Measurements from ENCODE around the gene LRRIQ4.

LRRIQ4 gene

GRCh38 chr3:169780742-169781141 is 31.9 kb upstream of the LRRIQ4 start:
- H3K9ac ChIP-seq (ENCODE audit: low read depth, low read length), result no peak overlapping the region
- peaks cover 16% of the 10 kb centered on the region for H3K36me3 ChIP-seq (ENCODE audit: control insufficient read depth, insufficient read depth, low read length)
- H3K9me3 ChIP-seq (ENCODE audit: control insufficient read depth, insufficient read depth, low read length), result no peaks in the 10 kb centered on the region
- H3K4me1 ChIP-seq (ENCODE audit: control insufficient read depth, insufficient read depth, low read length), result peaks cover 5% of the 10 kb centered on the region
- H3K4me3 ChIP-seq (ENCODE audit: low read depth, low read length), result no peak overlapping the region
- no peaks in the 10 kb centered on the region for H3K27me3 ChIP-seq (ENCODE audit: control insufficient read depth, insufficient read depth, low read length)

- Histone ChIP-seq H3K36me3 (ENCODE audit: control insufficient read depth, insufficient read depth, low read length) (peaks cover 16% of the 10 kb centered on the region), H3K4me1 (ENCODE audit: control insufficient read depth, insufficient read depth, low read length) (peaks cover 2% of the 10 kb centered on the region), H3K4me3 (ENCODE audit: low read depth, low read length) (no peak overlapping the region), H3K27me3 (ENCODE audit: control insufficient read depth, insufficient read depth, low read length) (no peaks in the 10 kb centered on the region), H3K9me3 (ENCODE audit: control insufficient read depth, insufficient read depth, low read length) (no peaks in the 10 kb centered on the region), H3K9ac (ENCODE audit: low read depth, low read length) (no peak overlapping the region)
These were observed 31.3 kb upstream of the LRRIQ4 start for GRCh38 chr3:169781209-169781855.

GRCh38 chr3:169787120-169787519 is 25.6 kb upstream of the LRRIQ4 start:
- H3K4me1 ChIP-seq (ENCODE audit: control insufficient read depth, insufficient read depth, low read length), result no peaks in the 10 kb centered on the region
- no peak overlapping the region for H3K9ac ChIP-seq (ENCODE audit: low read depth, low read length)
- no peaks in the 10 kb centered on the region for H3K9me3 ChIP-seq (ENCODE audit: control insufficient read depth, insufficient read depth, low read length)
- no peak overlapping the region for H3K4me3 ChIP-seq (ENCODE audit: low read depth, low read length)
- peaks cover 4% of the 10 kb centered on the region for H3K36me3 ChIP-seq (ENCODE audit: control insufficient read depth, insufficient read depth, low read length)
- no peaks in the 10 kb centered on the region for H3K27me3 ChIP-seq (ENCODE audit: control insufficient read depth, insufficient read depth, low read length)

GRCh38 chr3:169787791-169788190 is 24.9 kb upstream of the LRRIQ4 start:
- H3K36me3 ChIP-seq (ENCODE audit: control insufficient read depth, insufficient read depth, low read length), result no peaks in the 10 kb centered on the region
- no peaks in the 10 kb centered on the region for H3K4me1 ChIP-seq (ENCODE audit: control insufficient read depth, insufficient read depth, low read length)
- no peaks in the 10 kb centered on the region for H3K9me3 ChIP-seq (ENCODE audit: control insufficient read depth, insufficient read depth, low read length)
- H3K27me3 ChIP-seq (ENCODE audit: control insufficient read depth, insufficient read depth, low read length), result no peaks in the 10 kb centered on the region
- no peak overlapping the region for H3K4me3 ChIP-seq (ENCODE audit: low read depth, low read length)
- H3K9ac ChIP-seq (ENCODE audit: low read depth, low read length), result no peak overlapping the region

GRCh38 chr3:169790219-169790618 is 22.5 kb upstream of the LRRIQ4 start:
- Histone ChIP-seq H3K9me3 (ENCODE audit: control insufficient read depth, insufficient read depth, low read length) (no peaks in the 10 kb centered on the region), H3K9ac (ENCODE audit: low read depth, low read length) (no peak overlapping the region), H3K4me1 (ENCODE audit: control insufficient read depth, insufficient read depth, low read length) (no peaks in the 10 kb centered on the region), H3K36me3 (ENCODE audit: control insufficient read depth, insufficient read depth, low read length) (no peaks in the 10 kb centered on the region), H3K4me3 (ENCODE audit: low read depth, low read length) (no peak overlapping the region), H3K27me3 (ENCODE audit: control insufficient read depth, insufficient read depth, low read length) (no peaks in the 10 kb centered on the region)

- H3K4me1 ChIP-seq (ENCODE audit: control insufficient read depth, insufficient read depth, low read length), result no peaks in the 10 kb centered on the region
- no peaks in the 10 kb centered on the region for H3K27me3 ChIP-seq (ENCODE audit: control insufficient read depth, insufficient read depth, low read length)
- H3K9me3 ChIP-seq (ENCODE audit: control insufficient read depth, insufficient read depth, low read length), result no peaks in the 10 kb centered on the region
- no peak overlapping the region for H3K9ac ChIP-seq (ENCODE audit: low read depth, low read length)
- H3K4me3 ChIP-seq (ENCODE audit: low read depth, low read length), result no peak overlapping the region
- H3K36me3 ChIP-seq (ENCODE audit: control insufficient read depth, insufficient read depth, low read length), result no peaks in the 10 kb centered on the region
These were observed 21.8 kb upstream of the LRRIQ4 start for GRCh38 chr3:169790687-169791429.

GRCh38 chr3:169792359-169792758 is 20.3 kb upstream of the LRRIQ4 start:
- no peak overlapping the region for H3K4me3 ChIP-seq (ENCODE audit: low read depth, low read length)
- no peaks in the 10 kb centered on the region for H3K27me3 ChIP-seq (ENCODE audit: control insufficient read depth, insufficient read depth, low read length)
- H3K9me3 ChIP-seq (ENCODE audit: control insufficient read depth, insufficient read depth, low read length), result no peaks in the 10 kb centered on the region
- H3K9ac ChIP-seq (ENCODE audit: low read depth, low read length), result no peak overlapping the region
- no peaks in the 10 kb centered on the region for H3K4me1 ChIP-seq (ENCODE audit: control insufficient read depth, insufficient read depth, low read length)
- no peaks in the 10 kb centered on the region for H3K36me3 ChIP-seq (ENCODE audit: control insufficient read depth, insufficient read depth, low read length)

- H3K27me3 ChIP-seq (ENCODE audit: control insufficient read depth, insufficient read depth, low read length), result no peaks in the 10 kb centered on the region
- no peaks in the 10 kb centered on the region for H3K4me1 ChIP-seq (ENCODE audit: control insufficient read depth, insufficient read depth, low read length)
- no peak overlapping the region for H3K4me3 ChIP-seq (ENCODE audit: low read depth, low read length)
- no peaks in the 10 kb centered on the region for H3K9me3 ChIP-seq (ENCODE audit: control insufficient read depth, insufficient read depth, low read length)
- no peak overlapping the region for H3K9ac ChIP-seq (ENCODE audit: low read depth, low read length)
- peaks cover 4% of the 10 kb centered on the region for H3K36me3 ChIP-seq (ENCODE audit: control insufficient read depth, insufficient read depth, low read length)
These were observed 8.0 kb upstream of the LRRIQ4 start for GRCh38 chr3:169804681-169805080.

- Histone ChIP-seq H3K36me3 (ENCODE audit: control insufficient read depth, insufficient read depth, low read length) (no peaks in the 10 kb centered on the region), H3K27me3 (ENCODE audit: control insufficient read depth, insufficient read depth, low read length) (peaks cover 14% of the 10 kb centered on the region), H3K9me3 (ENCODE audit: control insufficient read depth, insufficient read depth, low read length) (no peaks in the 10 kb centered on the region)
These were observed 3.4 kb upstream of the LRRIQ4 start for GRCh38 chr3:169809230-169809795.

GRCh38 chr3:169811631-169812331 is 889 bp upstream of the LRRIQ4 start:
- Histone ChIP-seq H3K9me3 (ENCODE audit: control insufficient read depth, insufficient read depth, low read length) (no peaks in the 10 kb centered on the region), H3K36me3 (ENCODE audit: control insufficient read depth, insufficient read depth, low read length) (no peaks in the 10 kb centered on the region), H3K4me3 (ENCODE audit: low read depth, low read length) (peak overlapping the region; percentile 82), H3K4me1 (ENCODE audit: control insufficient read depth, insufficient read depth, low read length) (peaks cover 7% of the 10 kb centered on the region), H3K27me3 (ENCODE audit: control insufficient read depth, insufficient read depth, low read length) (peaks cover 21% of the 10 kb centered on the region), H3K9ac (ENCODE audit: low read depth, low read length) (peak overlapping the region; percentile 66)

More at GRCh38 chr3:169809230-169809795, 3.4 kb upstream of the LRRIQ4 start:
- no peak overlapping the region for H3K9ac ChIP-seq (ENCODE audit: low read depth, low read length)
- no peak overlapping the region for H3K4me3 ChIP-seq (ENCODE audit: low read depth, low read length)
- peaks cover 7% of the 10 kb centered on the region for H3K4me1 ChIP-seq (ENCODE audit: control insufficient read depth, insufficient read depth, low read length)

- no peaks in the 10 kb centered on the region for H3K9me3 ChIP-seq (ENCODE audit: control insufficient read depth, insufficient read depth, low read length)
- peaks cover 7% of the 10 kb centered on the region for H3K4me1 ChIP-seq (ENCODE audit: control insufficient read depth, insufficient read depth, low read length)
- H3K27me3 ChIP-seq (ENCODE audit: control insufficient read depth, insufficient read depth, low read length), result peaks cover 21% of the 10 kb centered on the region
- no peak overlapping the region for H3K9ac ChIP-seq (ENCODE audit: low read depth, low read length)
- H3K36me3 ChIP-seq (ENCODE audit: control insufficient read depth, insufficient read depth, low read length), result no peaks in the 10 kb centered on the region
- peak overlapping the region; percentile 82 for H3K4me3 ChIP-seq (ENCODE audit: low read depth, low read length)
These were observed 608 bp downstream of the LRRIQ4 start for GRCh38 chr3:169813278-169813677.
